Naive B cell (primary cell): ENCODE measurements around the gene TBL1XR1. TPM values are rescaled to one million over a fixed set of nuclear protein-coding genes. Genes with fewer than 3 reads are reported as not detected.

ENCODE experiments used
- ATAC-seq, 2 donors: fragments of 150-1000 bp; cut with Tn5 transposase; 2 replicates each; pipeline ENCODE4 v1.10.0; 2021; ENCODE audit warnings: low read depth in 2 of 2, mild to moderate bottlenecking in 2 of 2, moderate library complexity in 2 of 2
- DNase-seq: peaks from one replicate; pipeline ENCODE4 v3.0.0; 2022
- H3K27ac Mint-ChIP-seq, 6 donors: one replicate each; pipeline ENCODE4 v1.8.0; 2020 to 2022; ENCODE audit warnings: mild to moderate bottlenecking in 6 of 6, mixed read lengths in 6 of 6, moderate library complexity in 5 of 6, inconsistent platforms in 2 of 6
- H3K27me3 Mint-ChIP-seq, 3 donors: one replicate each; pipeline ENCODE4 v1.8.0; 2021 to 2022; ENCODE audit warnings: mixed read lengths in 3 of 3, mild to moderate bottlenecking in 1 of 3
- H3K36me3 Mint-ChIP-seq, 2 donors: one replicate each; pipeline ENCODE4 v1.8.0; 2020 to 2022; ENCODE audit warnings: mixed read lengths in 2 of 2, inconsistent platforms in 1 of 2, mild to moderate bottlenecking in 1 of 2
- H3K4me1 Mint-ChIP-seq, 3 donors: one replicate each; pipeline ENCODE4 v1.8.0; 2020 to 2022; ENCODE audit warnings: mixed read lengths in 3 of 3, inconsistent platforms in 1 of 3, mild to moderate bottlenecking in 1 of 3, moderate library complexity in 1 of 3
- H3K4me3 Mint-ChIP-seq, 8 donors: one replicate each; pipeline ENCODE4 v1.8.0; 2020 to 2022; ENCODE audit warnings: mild to moderate bottlenecking in 8 of 8, mixed read lengths in 8 of 8, moderate library complexity in 8 of 8, inconsistent platforms in 2 of 8
- H3K9me3 Mint-ChIP-seq, 7 donors: one replicate each; pipeline ENCODE4 v1.8.0; 2020 to 2022; ENCODE audit warnings: mixed read lengths in 7 of 7, mild to moderate bottlenecking in 5 of 7, inconsistent platforms in 2 of 7, moderate library complexity in 1 of 7
- polyA plus RNA-seq, 6 donors: library from polyadenylated mRNA; unstranded; fragments of 300-500 nt; fragmentation: Illumina TruSeq; gene quantifications; one replicate each; pipeline ENCODE4 v1.2.3, GENCODE V29; 2021; ENCODE audit warnings: low read depth in 6 of 6

TBL1XR1 gene
- polyA plus RNA-seq, result 10 to 100 TPM; 18.4 to 48.3 (median 33.2) TPM

- H3K36me3 Mint-ChIP-seq, result no peaks in the 10 kb centered on the region
- peaks cover 0 to 4% (median 0%) of the 10 kb centered on the region in 3 donors for H3K27me3 Mint-ChIP-seq
- DNase-seq (peak; percentile 90), ATAC-seq (peak; percentile 71 to 73)
- peaks cover 43 to 65% (median 60%) of the 10 kb centered on the region in 3 donors for H3K4me1 Mint-ChIP-seq
- no peaks in the 10 kb centered on the region for H3K9me3 Mint-ChIP-seq
- peak within 1 kb of the TSS; percentile 97 to 99 (median 98) for H3K27ac Mint-ChIP-seq
- H3K4me3 Mint-ChIP-seq, result peak within 1 kb of the TSS; percentile 92 to 99 (median 98)
Observed at GRCh38 chr3:177197041-177197726, at the start of gene TBL1XR1. TSS of gene TBL1XR1 (minus strand) at chr3:177197482. CDS start at chr3:177064977, 132,505 bp downstream.

- H3K9me3 Mint-ChIP-seq, result peaks cover 0 to 4% (median 0%) of the 10 kb centered on the region in 7 donors
- H3K4me1 Mint-ChIP-seq, result peaks cover 21 to 47% (median 21%) of the 10 kb centered on the region in 3 donors
- no peak overlapping the region for H3K4me3 Mint-ChIP-seq
- H3K36me3 Mint-ChIP-seq, result no peaks in the 10 kb centered on the region
- H3K27ac Mint-ChIP-seq, result no peak overlapping the region
- ATAC-seq, result no peak
- DNase-seq, result no peak
- no peaks in the 10 kb centered on the region for H3K27me3 Mint-ChIP-seq
Observed at GRCh38 chr3:177245250-177245649, 48.0 kb upstream of the TBL1XR1 start.

GRCh38 chr3:177244606-177245005, 47.3 kb upstream of the TBL1XR1 start:
- no peaks in the 10 kb centered on the region for H3K36me3 Mint-ChIP-seq
- H3K4me1 Mint-ChIP-seq, result peaks cover 15 to 41% (median 15%) of the 10 kb centered on the region in 3 donors
- DNase-seq, result no peak
- no peaks in the 10 kb centered on the region for H3K27me3 Mint-ChIP-seq
- H3K4me3 Mint-ChIP-seq, result no peak overlapping the region
- peaks cover 0 to 4% (median 0%) of the 10 kb centered on the region in 7 donors for H3K9me3 Mint-ChIP-seq
- ATAC-seq, result no peak
- H3K27ac Mint-ChIP-seq, result no peak overlapping the region

- DNase-seq (no peak), ATAC-seq (no peak)
- no peak overlapping the region for H3K4me3 Mint-ChIP-seq
- no peak overlapping the region for H3K27ac Mint-ChIP-seq
- no peaks in the 10 kb centered on the region for H3K27me3 Mint-ChIP-seq
- H3K36me3 Mint-ChIP-seq, result no peaks in the 10 kb centered on the region
- H3K4me1 Mint-ChIP-seq, result peaks cover 0 to 8% (median 0%) of the 10 kb centered on the region in 3 donors
- no peaks in the 10 kb centered on the region for H3K9me3 Mint-ChIP-seq
Observed at GRCh38 chr3:177238686-177239216, 41.5 kb upstream of the TBL1XR1 start.

GRCh38 chr3:177237206-177237605, 39.9 kb upstream of the TBL1XR1 start:
- Mint-ChIP-seq H3K9me3 (no peaks in the 10 kb centered on the region), H3K4me1 (no peaks in the 10 kb centered on the region), H3K27me3 (no peaks in the 10 kb centered on the region), H3K4me3 (no peak overlapping the region), H3K36me3 (no peaks in the 10 kb centered on the region), H3K27ac (no peak overlapping the region)
- no peak for DNase-seq
- ATAC-seq, result no peak

- DNase-seq (no peak), ATAC-seq (no peak)
- H3K4me3 Mint-ChIP-seq, result no peak overlapping the region
- no peak overlapping the region for H3K27ac Mint-ChIP-seq
- H3K36me3 Mint-ChIP-seq, result no peaks in the 10 kb centered on the region
- H3K4me1 Mint-ChIP-seq, result peaks cover under 1 to 1% (median 1%) of the 10 kb centered on the region in 3 donors
- no peaks in the 10 kb centered on the region for H3K9me3 Mint-ChIP-seq
- no peaks in the 10 kb centered on the region for H3K27me3 Mint-ChIP-seq
Observed at GRCh38 chr3:177236704-177237103, 39.4 kb upstream of the TBL1XR1 start.

- no peaks in the 10 kb centered on the region for H3K9me3 Mint-ChIP-seq
- no peak overlapping the region for H3K4me3 Mint-ChIP-seq
- H3K4me1 Mint-ChIP-seq, result peaks cover 12 to 15% (median 14%) of the 10 kb centered on the region in 3 donors
- no peak overlapping the region for H3K27ac Mint-ChIP-seq
- DNase-seq (no peak), ATAC-seq (no peak)
- no peaks in the 10 kb centered on the region for H3K27me3 Mint-ChIP-seq
- H3K36me3 Mint-ChIP-seq, result no peaks in the 10 kb centered on the region
Observed at GRCh38 chr3:177234121-177234520, 36.8 kb upstream of the TBL1XR1 start.

- no peaks in the 10 kb centered on the region for H3K36me3 Mint-ChIP-seq
- peak overlapping the region in 3 of 6 donors; percentile 13 to 27 (median 13) for H3K27ac Mint-ChIP-seq
- H3K27me3 Mint-ChIP-seq, result no peaks in the 10 kb centered on the region
- H3K9me3 Mint-ChIP-seq, result peaks cover 0 to 4% (median 0%) of the 10 kb centered on the region in 7 donors
- no peak for DNase-seq
- peak overlapping the region in 1 of 8 donors; percentile 7 for H3K4me3 Mint-ChIP-seq
- peaks cover 12 to 15% (median 15%) of the 10 kb centered on the region in 3 donors for H3K4me1 Mint-ChIP-seq
- peak; percentile 34 to 52 for ATAC-seq
Observed at GRCh38 chr3:177231242-177231641, 34.0 kb upstream of the TBL1XR1 start.

GRCh38 chr3:177230641-177231040, 33.4 kb upstream of the TBL1XR1 start:
- Mint-ChIP-seq H3K36me3 (no peaks in the 10 kb centered on the region), H3K27me3 (no peaks in the 10 kb centered on the region), H3K27ac (peak overlapping the region in 1 of 6 donors; percentile 78), H3K4me3 (no peak overlapping the region), H3K9me3 (peaks cover 0 to 4% (median 0%) of the 10 kb centered on the region in 7 donors), H3K4me1 (peaks cover 12 to 15% (median 15%) of the 10 kb centered on the region in 3 donors)
- ATAC-seq, result no peak
- DNase-seq, result no peak

GRCh38 chr3:177229791-177230190, 32.5 kb upstream of the TBL1XR1 start:
- no peak for ATAC-seq
- Mint-ChIP-seq H3K27ac (peak overlapping the region in 1 of 6 donors; percentile 14), H3K27me3 (no peaks in the 10 kb centered on the region)

GRCh38 chr3:177228601-177229190, 31.4 kb upstream of the TBL1XR1 start:
- Mint-ChIP-seq H3K9me3 (peaks cover 0 to 4% (median 0%) of the 10 kb centered on the region in 7 donors), H3K36me3 (no peaks in the 10 kb centered on the region), H3K27me3 (no peaks in the 10 kb centered on the region), H3K4me3 (no peak overlapping the region), H3K27ac (no peak overlapping the region), H3K4me1 (peaks cover 12 to 26% (median 15%) of the 10 kb centered on the region in 3 donors)
- ATAC-seq (no peak), DNase-seq (no peak)

More at GRCh38 chr3:177229791-177230190, 32.5 kb upstream of the TBL1XR1 start:
- no peaks in the 10 kb centered on the region for H3K36me3 Mint-ChIP-seq
- no peak for DNase-seq
- H3K9me3 Mint-ChIP-seq, result peaks cover 0 to 4% (median 0%) of the 10 kb centered on the region in 7 donors
- H3K4me3 Mint-ChIP-seq, result no peak overlapping the region
- peaks cover 12 to 17% (median 15%) of the 10 kb centered on the region in 3 donors for H3K4me1 Mint-ChIP-seq

- Mint-ChIP-seq H3K27me3 (no peaks in the 10 kb centered on the region), H3K36me3 (no peaks in the 10 kb centered on the region), H3K4me3 (no peak overlapping the region), H3K9me3 (peaks cover 0 to 4% (median 0%) of the 10 kb centered on the region in 7 donors), H3K4me1 (peaks cover 17 to 32% (median 18%) of the 10 kb centered on the region in 3 donors), H3K27ac (no peak overlapping the region)
- DNase-seq (no peak), ATAC-seq (no peak)
Observed at GRCh38 chr3:177224414-177224813, 27.1 kb upstream of the TBL1XR1 start.

GRCh38 chr3:177221744-177222143, 24.5 kb upstream of the TBL1XR1 start:
- H3K4me3 Mint-ChIP-seq, result peak overlapping the region in 2 of 8 donors; percentile 34 to 45
- no peaks in the 10 kb centered on the region for H3K36me3 Mint-ChIP-seq
- no peaks in the 10 kb centered on the region for H3K27me3 Mint-ChIP-seq
- ATAC-seq (no peak), DNase-seq (no peak)
- H3K4me1 Mint-ChIP-seq, result peaks cover 15 to 32% (median 17%) of the 10 kb centered on the region in 3 donors
- H3K27ac Mint-ChIP-seq, result peak overlapping the region in 3 of 6 donors; percentile 3 to 30 (median 12)
- no peaks in the 10 kb centered on the region for H3K9me3 Mint-ChIP-seq
